Stimulated activated CD4-positive, alpha-beta T cell treated with anti-CD3 and anti-CD28 coated beads, Interleukin-1b, Interleukin-23, amount 100 ng/mL, for 48 hours (primary cell): ENCODE data around the gene GPS2.
"Not testable (repeated sequence)": the region's sequence is repeated elsewhere in the genome, so short reads cannot be mapped to it uniquely, and the experiment has no call there.

Source experiments
- DNase-seq: peaks from one replicate; pipeline ENCODE4 v3.0.0-alpha.2; 2020

Gene GPS2

GRCh38 chr17:7314719-7315569, at the start of gene GPS2:
Gene GPS2, minus strand, starts transcription at chr17:7315360. Its CDS starts 308 bp downstream, at chr17:7315052.
- peak; percentile 93 for DNase-seq

- no peak for DNase-seq
Observed at GRCh38 chr17:7363311-7363710, 48.2 kb upstream of the GPS2 start.

GRCh38 chr17:7361906-7362305, 46.7 kb upstream of the GPS2 start:
- DNase-seq, result no peak

GRCh38 chr17:7357381-7357780, 42.2 kb upstream of the GPS2 start:
- DNase-seq, result no peak

- DNase-seq, result no peak
Observed at GRCh38 chr17:7356756-7357155, 41.6 kb upstream of the GPS2 start.

- peak; percentile 88 for DNase-seq
Observed at GRCh38 chr17:7356072-7356549, 41.0 kb upstream of the GPS2 start.

- no peak for DNase-seq
Observed at GRCh38 chr17:7355573-7355972, 40.4 kb upstream of the GPS2 start.

- no peak for DNase-seq
Observed at GRCh38 chr17:7355053-7355452, 39.9 kb upstream of the GPS2 start, which contains the start of gene TMEM95. Gene TMEM95, plus strand, starts transcription at chr17:7355156. Its CDS starts 49 bp downstream, at chr17:7355205.

GRCh38 chr17:7354262-7354843, 39.2 kb upstream of the GPS2 start:
- DNase-seq, result peak; percentile 66

GRCh38 chr17:7352910-7353635, 37.9 kb upstream of the GPS2 start:
- DNase-seq, result no peak

- no peak for DNase-seq
Observed at GRCh38 chr17:7352503-7352889, 37.3 kb upstream of the GPS2 start.

GRCh38 chr17:7351665-7352502, 36.7 kb upstream of the GPS2 start, which contains the start of gene KCTD11:
Gene KCTD11, plus strand, starts transcription at chr17:7352162.
- peak; percentile 74 for DNase-seq

- DNase-seq, result no peak
Observed at GRCh38 chr17:7348478-7349242, 33.5 kb upstream of the GPS2 start.

GRCh38 chr17:7347630-7348477, 32.7 kb upstream of the GPS2 start:
- no peak for DNase-seq

- no peak for DNase-seq
Observed at GRCh38 chr17:7346761-7347614, 31.8 kb upstream of the GPS2 start.

GRCh38 chr17:7343250-7343649, 28.1 kb upstream of the GPS2 start:
- DNase-seq, result no peak

GRCh38 chr17:7341842-7342241, 26.7 kb upstream of the GPS2 start:
- no peak for DNase-seq

GRCh38 chr17:7340179-7340578, 25.0 kb upstream of the GPS2 start:
- DNase-seq, result no peak

- not testable (repeated sequence) for DNase-seq
Observed at GRCh38 chr17:7337600-7337999, 22.4 kb upstream of the GPS2 start.
